Lower leg skin (tissue), 4 donors: Measurements from ENCODE around the gene MPPE1. TPM values are rescaled to one million over a fixed set of nuclear protein-coding genes. Genes with fewer than 3 reads are reported as not detected.

Experiments
- DNase-seq, 2 donors: peaks; one replicate each; pipeline ENCODE4 v3.0.0-alpha.2; 2019; ENCODE audit warnings: low spot score in 2 of 2
- H3K4me3 ChIP-seq: fragments of 200-600 bp; sonication (generic); 2 replicates; pipeline ENCODE4 v1.5.1; 2017; ENCODE audit warnings: mild to moderate bottlenecking, low read depth; ENCODE audit not compliant: poor library complexity, severe bottlenecking
- CTCF ChIP-seq, 3 donors: fragments of 450-650 bp; IDR thresholded peaks; one replicate each; pipeline ENCODE4 v1.5.1; 2016; ENCODE audit warnings: antibody characterized with exemption in 3 of 3, mild to moderate bottlenecking in 3 of 3, moderate library complexity in 2 of 3
- POLR2A ChIP-seq, 2 donors: fragments of 450-650 bp; IDR thresholded peaks; one replicate each; pipeline ENCODE4 v1.6.1; 2016 to 2017; ENCODE audit warnings: antibody characterized with exemption in 2 of 2, mild to moderate bottlenecking in 1 of 2, moderate library complexity in 1 of 2
- WGBS, 2 donors: methylation state at CpG; one replicate each; pipeline ENCODE4 v1.1.5; 2018; 5-methylcytosine and 5-hydroxymethylcytosine counted together
- intact Hi-C: fragments of 100-400 bp; cut with DNase I; formaldehyde crosslinking; loops from one replicate; pipeline ENCODE4 v1.15.0; 2023; ENCODE audit warnings: low total_unique reads
- total RNA-seq, 4 donors: library from RNA; depleted of rRNA; stranded (reverse); fragments of >200 nt; gene quantifications; one replicate each; pipeline ENCODE4 v1.1.0, GENCODE V29; 2016

MPPE1 gene
- total RNA-seq, 4 donors from 2014 or later, result 30.2 to 62.2 (median 44.5) TPM

- H3K4me3 ChIP-seq, result no peak overlapping the region
- DNase-seq, result no peak
- TF ChIP-seq POLR2A (IDR thresholded peaks at IDR 0.05), result no peak
- TF ChIP-seq CTCF (IDR thresholded peaks at IDR 0.05), result no peak
- intact Hi-C loops, result no loop called here
- WGBS, 2 donors, result 13 to 21% methylated on average over 2 of the region's 2 CpGs
Measured at GRCh38 chr18:11909591-11910026, 1.5 kb upstream of the MPPE1 start.

- no peak for DNase-seq
- intact Hi-C loops, result no loop called here
- TF ChIP-seq POLR2A (IDR thresholded peaks at IDR 0.05) (no peak), CTCF (IDR thresholded peaks at IDR 0.05) (no peak)
- WGBS, 2 donors, result 2 to 6% methylated on average over 13 of the region's 13 CpGs
- H3K4me3 ChIP-seq, result peak overlapping the region; percentile 92
Measured at GRCh38 chr18:11909061-11909455, 941 bp upstream of the MPPE1 start.

GRCh38 chr18:11906926-11907874, 917 bp downstream of the MPPE1 start:
- intact Hi-C loops, result no loop called here
- DNase-seq, result no peak
- no peak overlapping the region for H3K4me3 ChIP-seq
- WGBS, 2 donors, result 65 to 68% methylated on average over 20 of the region's 20 CpGs
- no peak for TF ChIP-seq POLR2A (IDR thresholded peaks at IDR 0.05)
- TF ChIP-seq CTCF (IDR thresholded peaks at IDR 0.05), result no peak

- H3K4me3 ChIP-seq, result no peak overlapping the region
- DNase-seq, result no peak
- 81 to 92% methylated on average over 1 of the region's 1 CpG for WGBS, 2 donors
- intact Hi-C loops, result no loop called here
- TF ChIP-seq POLR2A (IDR thresholded peaks at IDR 0.05), result no peak
- no peak for TF ChIP-seq CTCF (IDR thresholded peaks at IDR 0.05)
Measured at GRCh38 chr18:11906176-11906575, 1.9 kb downstream of the MPPE1 start.

- 92 to 96% methylated on average over 4 of the region's 4 CpGs for WGBS, 2 donors
- intact Hi-C loops, result no loop called here
- no peak overlapping the region for H3K4me3 ChIP-seq
- TF ChIP-seq POLR2A (IDR thresholded peaks at IDR 0.05) (no peak), CTCF (IDR thresholded peaks at IDR 0.05) (no peak)
- DNase-seq, result no peak
Measured at GRCh38 chr18:11905613-11906012, 2.5 kb downstream of the MPPE1 start.
